Measurements from ENCODE around the gene FYCO1.

FYCO1 gene

DNA sequence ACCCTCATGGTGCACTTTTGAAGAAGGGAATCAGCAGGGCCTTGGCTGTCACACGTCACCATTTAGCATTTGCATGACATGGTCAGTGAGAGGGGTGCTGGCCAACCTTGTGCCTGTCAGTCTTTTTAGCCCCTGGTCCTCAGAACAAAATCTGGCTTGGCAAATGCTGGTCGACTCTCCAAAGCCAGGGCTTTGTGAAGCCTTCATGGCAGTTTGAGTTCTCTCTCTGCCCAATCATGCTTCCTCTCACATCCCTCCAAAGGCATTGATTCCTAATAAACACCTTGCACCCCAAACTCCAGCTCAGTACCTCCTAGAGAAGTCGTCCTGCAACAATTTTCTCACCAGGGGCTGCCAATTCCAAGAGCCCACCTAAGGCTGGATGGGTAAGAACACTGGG lies 89.9 kb downstream of the FYCO1 start:
- Histone ChIP-seq H3K18ac (ENCODE audit: low read length) (no peak overlapping the region), H3K36me3 (ENCODE audit: control insufficient read depth in 1 of 2, insufficient read depth in 2 of 2, low read length in 2 of 2) (no peaks in the 10 kb centered on the region), H2BK5ac (ENCODE audit: low read depth, low read length, poor library complexity) (no peak overlapping the region), H3K27me3 (ENCODE audit: insufficient read depth, low read length) (no peaks in the 10 kb centered on the region), H3K79me1 (ENCODE audit: low read length) (no peaks in the 10 kb centered on the region), H3K23ac (ENCODE audit: low read length) (no peak overlapping the region), H3K14ac (ENCODE audit: low read length) (no peak overlapping the region), H3K4me1 (ENCODE audit: control insufficient read depth in 1 of 2, insufficient read depth in 2 of 2, low read length in 2 of 2) (peaks cover 0 to 3% of the 10 kb centered on the region in 2 experiments), H3K4ac (ENCODE audit: low read depth, low read length) (no peak overlapping the region), H3K9ac (ENCODE audit: low read length) (no peak overlapping the region), H4K12ac (ENCODE audit: low read depth, low read length) (no peak overlapping the region), H3K9me3 (ENCODE audit: insufficient read depth, low read depth, low read length) (peaks cover 4% of the 10 kb centered on the region), H3K79me2 (ENCODE audit: control insufficient read depth, insufficient read depth, low read length, poor library complexity) (no peaks in the 10 kb centered on the region), H4K8ac (ENCODE audit: low read depth, low read length) (no peak overlapping the region), H3K27ac (ENCODE audit: low read depth, low read length) (no peak overlapping the region), H4K91ac (ENCODE audit: low read depth, low read length) (no peak overlapping the region), H3K4me3 (ENCODE audit: low read depth, low read length) (no peak overlapping the region), H2AFZ (ENCODE audit: insufficient read depth, low read length, poor library complexity) (no peak overlapping the region), H2BK12ac (ENCODE audit: low read length) (no peak overlapping the region), H2BK120ac (ENCODE audit: insufficient read depth, low read length, poor library complexity) (no peak overlapping the region), H3K4me2 (ENCODE audit: low read length) (no peak overlapping the region), H2AK5ac (ENCODE audit: low read length) (no peak overlapping the region)
- no CpG with 5 or more reads among the region's 3 CpGs for WGBS (ENCODE audit: extremely low coverage, insufficient coverage, insufficient read length)
- DNase-seq, result no peak

DNA sequence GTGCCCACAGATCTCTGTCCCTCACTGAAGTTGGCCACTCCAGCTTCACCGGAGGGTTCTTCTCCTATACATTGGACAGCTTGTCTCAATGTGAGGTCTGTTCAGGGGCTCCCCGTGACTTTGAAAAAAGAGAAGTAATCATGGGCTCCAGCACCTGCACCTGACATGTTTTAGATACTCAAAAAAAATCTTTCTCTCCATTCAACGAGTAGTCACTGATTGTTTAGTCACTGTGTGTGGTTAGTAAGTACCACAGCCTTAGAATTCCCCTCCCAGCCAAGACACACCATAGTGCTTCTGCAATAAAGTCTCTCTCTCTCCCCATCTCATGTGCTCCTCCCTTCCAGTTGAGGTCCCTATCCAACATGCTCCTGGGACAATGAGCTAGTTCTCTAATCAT lies 90.7 kb downstream of the FYCO1 start:
- no peak overlapping the region for H2AK5ac ChIP-seq (ENCODE audit: low read length)
- no peak overlapping the region for H3K14ac ChIP-seq (ENCODE audit: low read length)
- H2BK120ac ChIP-seq (ENCODE audit: insufficient read depth, low read length, poor library complexity), result no peak overlapping the region
- H3K27me3 ChIP-seq (ENCODE audit: insufficient read depth, low read length), result no peaks in the 10 kb centered on the region
- H3K4me3 ChIP-seq (ENCODE audit: low read depth, low read length), result no peak overlapping the region
- H2AFZ ChIP-seq (ENCODE audit: insufficient read depth, low read length, poor library complexity), result no peak overlapping the region
- no peak overlapping the region for H3K18ac ChIP-seq (ENCODE audit: low read length)
- H3K4me2 ChIP-seq (ENCODE audit: low read length), result no peak overlapping the region
- H4K8ac ChIP-seq (ENCODE audit: low read depth, low read length), result no peak overlapping the region
- H2BK5ac ChIP-seq (ENCODE audit: low read depth, low read length, poor library complexity), result no peak overlapping the region
- H4K91ac ChIP-seq (ENCODE audit: low read depth, low read length), result no peak overlapping the region
- H3K23ac ChIP-seq (ENCODE audit: low read length), result no peak overlapping the region
- H3K9me3 ChIP-seq (ENCODE audit: insufficient read depth, low read depth, low read length), result peaks cover 4% of the 10 kb centered on the region
- no peaks in the 10 kb centered on the region for H3K79me1 ChIP-seq (ENCODE audit: low read length)
- no peak overlapping the region for H3K9ac ChIP-seq (ENCODE audit: low read length)
- no peak overlapping the region for H3K27ac ChIP-seq (ENCODE audit: low read depth, low read length)
- no peaks in the 10 kb centered on the region for H3K36me3 ChIP-seq (ENCODE audit: control insufficient read depth in 1 of 2, insufficient read depth in 2 of 2, low read length in 2 of 2)
- H3K4me1 ChIP-seq (ENCODE audit: control insufficient read depth in 1 of 2, insufficient read depth in 2 of 2, low read length in 2 of 2), result peaks cover 0 to 3% of the 10 kb centered on the region in 2 experiments
- no peak overlapping the region for H4K12ac ChIP-seq (ENCODE audit: low read depth, low read length)
- DNase-seq, result no peak
- no peak overlapping the region for H2BK12ac ChIP-seq (ENCODE audit: low read length)
- no peaks in the 10 kb centered on the region for H3K79me2 ChIP-seq (ENCODE audit: control insufficient read depth, insufficient read depth, low read length, poor library complexity)
- no CpG with 5 or more reads among the region's 3 CpGs for WGBS (ENCODE audit: extremely low coverage, insufficient coverage, insufficient read length)
- no peak overlapping the region for H3K4ac ChIP-seq (ENCODE audit: low read depth, low read length)

DNA sequence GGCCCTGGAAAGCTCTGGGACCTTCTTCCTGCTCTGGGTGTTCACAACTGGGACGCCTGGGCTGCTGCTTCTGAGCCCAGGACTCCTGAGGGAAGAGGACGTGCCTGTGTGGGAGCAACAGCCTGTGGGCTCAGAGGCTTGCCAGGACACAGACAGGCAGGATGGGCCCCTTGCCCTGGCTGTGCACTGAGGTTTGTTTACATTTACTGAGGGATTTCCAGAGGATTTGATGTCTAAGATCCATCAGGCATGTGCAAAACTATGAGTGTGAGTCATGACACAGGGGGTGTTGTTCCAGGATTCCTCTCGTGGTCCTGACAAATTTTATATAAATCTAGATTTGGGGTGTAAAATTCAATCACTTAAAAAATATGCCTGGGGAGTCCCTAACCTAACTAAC lies 98.7 kb downstream of the FYCO1 start:
- DNase-seq, result no peak
- no peak overlapping the region for H2BK5ac ChIP-seq (ENCODE audit: low read depth, low read length, poor library complexity)
- H4K91ac ChIP-seq (ENCODE audit: low read depth, low read length), result no peak overlapping the region
- H3K4me1 ChIP-seq (ENCODE audit: control insufficient read depth in 1 of 2, insufficient read depth in 2 of 2, low read length in 2 of 2), result no peaks in the 10 kb centered on the region
- WGBS (ENCODE audit: extremely low coverage, insufficient coverage, insufficient read length), result no CpG with 5 or more reads among the region's 3 CpGs
- H4K8ac ChIP-seq (ENCODE audit: low read depth, low read length), result no peak overlapping the region
- no peak overlapping the region for H3K4me2 ChIP-seq (ENCODE audit: low read length)
- H4K12ac ChIP-seq (ENCODE audit: low read depth, low read length), result no peak overlapping the region
- H3K9me3 ChIP-seq (ENCODE audit: insufficient read depth, low read depth, low read length), result peaks cover 3% of the 10 kb centered on the region
- no peak overlapping the region for H2AFZ ChIP-seq (ENCODE audit: insufficient read depth, low read length, poor library complexity)
- H3K23ac ChIP-seq (ENCODE audit: low read length), result no peak overlapping the region
- no peak overlapping the region for H3K27ac ChIP-seq (ENCODE audit: low read depth, low read length)
- H2AK5ac ChIP-seq (ENCODE audit: low read length), result no peak overlapping the region
- H3K18ac ChIP-seq (ENCODE audit: low read length), result no peak overlapping the region
- no peak overlapping the region for H3K14ac ChIP-seq (ENCODE audit: low read length)
- H3K79me1 ChIP-seq (ENCODE audit: low read length), result no peaks in the 10 kb centered on the region
- no peak overlapping the region for H2BK120ac ChIP-seq (ENCODE audit: insufficient read depth, low read length, poor library complexity)
- H3K4me3 ChIP-seq (ENCODE audit: low read depth, low read length), result no peak overlapping the region
- no peaks in the 10 kb centered on the region for H3K36me3 ChIP-seq (ENCODE audit: control insufficient read depth in 1 of 2, insufficient read depth in 2 of 2, low read length in 2 of 2)
- no peak overlapping the region for H3K4ac ChIP-seq (ENCODE audit: low read depth, low read length)
- no peak overlapping the region for H2BK12ac ChIP-seq (ENCODE audit: low read length)
- no peaks in the 10 kb centered on the region for H3K27me3 ChIP-seq (ENCODE audit: insufficient read depth, low read length)
- H3K9ac ChIP-seq (ENCODE audit: low read length), result no peak overlapping the region
- no peaks in the 10 kb centered on the region for H3K79me2 ChIP-seq (ENCODE audit: control insufficient read depth, insufficient read depth, low read length, poor library complexity)

DNA sequence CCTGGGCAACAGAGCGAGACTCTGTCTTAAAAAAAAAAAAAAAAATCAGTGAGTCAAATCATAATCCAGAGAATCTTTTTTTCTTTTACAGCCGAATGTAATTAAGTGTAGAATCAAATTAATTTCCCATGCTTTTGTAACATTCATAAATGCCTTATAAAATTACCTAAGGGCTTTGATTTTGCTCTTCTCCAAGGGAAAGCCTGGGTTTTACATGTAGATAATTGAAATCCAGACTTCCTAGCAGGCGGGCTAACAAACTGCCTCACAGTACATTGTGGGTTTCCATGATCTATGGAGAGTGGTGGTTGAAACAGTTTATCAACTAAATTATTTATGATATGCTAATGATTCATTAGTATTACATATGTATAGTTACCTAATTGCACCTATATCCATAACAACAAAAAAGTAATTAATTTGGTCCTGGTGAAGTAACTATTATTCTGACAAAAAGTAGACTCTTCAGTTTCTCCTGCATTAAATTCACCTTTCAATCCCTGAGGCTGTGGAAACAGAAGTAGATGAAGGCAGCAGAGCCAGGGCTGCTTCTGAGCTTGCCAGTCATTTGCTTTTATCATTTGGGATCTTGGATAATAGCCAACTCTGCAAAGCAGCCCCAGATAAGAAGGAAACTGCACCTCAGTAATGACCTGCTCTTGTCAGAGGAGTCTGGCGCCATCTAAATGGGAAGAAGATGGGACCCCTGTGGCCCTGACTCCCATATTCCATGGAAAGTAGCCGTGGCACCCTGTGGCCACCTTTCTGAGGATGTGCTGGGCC lies 99.7 kb downstream of the FYCO1 start:
- H3K9me3 ChIP-seq (ENCODE audit: insufficient read depth, low read depth, low read length), result peaks cover 2% of the 10 kb centered on the region
- no peak overlapping the region for H3K4ac ChIP-seq (ENCODE audit: low read depth, low read length)
- no peak for DNase-seq
- no CpG with 5 or more reads among the region's 5 CpGs for WGBS (ENCODE audit: extremely low coverage, insufficient coverage, insufficient read length)
- no peaks in the 10 kb centered on the region for H3K4me1 ChIP-seq (ENCODE audit: control insufficient read depth in 1 of 2, insufficient read depth in 2 of 2, low read length in 2 of 2)
- no peak overlapping the region for H4K91ac ChIP-seq (ENCODE audit: low read depth, low read length)
- H2BK12ac ChIP-seq (ENCODE audit: low read length), result no peak overlapping the region
- no peak overlapping the region for H3K4me3 ChIP-seq (ENCODE audit: low read depth, low read length)
- H3K79me1 ChIP-seq (ENCODE audit: low read length), result no peaks in the 10 kb centered on the region
- H2BK120ac ChIP-seq (ENCODE audit: insufficient read depth, low read length, poor library complexity), result no peak overlapping the region
- H3K23ac ChIP-seq (ENCODE audit: low read length), result no peak overlapping the region
- no peaks in the 10 kb centered on the region for H3K36me3 ChIP-seq (ENCODE audit: control insufficient read depth in 1 of 2, insufficient read depth in 2 of 2, low read length in 2 of 2)
- no peaks in the 10 kb centered on the region for H3K27me3 ChIP-seq (ENCODE audit: insufficient read depth, low read length)
- no peak overlapping the region for H2AK5ac ChIP-seq (ENCODE audit: low read length)
- H3K9ac ChIP-seq (ENCODE audit: low read length), result no peak overlapping the region
- no peak overlapping the region for H3K27ac ChIP-seq (ENCODE audit: low read depth, low read length)
- H3K4me2 ChIP-seq (ENCODE audit: low read length), result no peak overlapping the region
- H3K18ac ChIP-seq (ENCODE audit: low read length), result no peak overlapping the region
- no peak overlapping the region for H2AFZ ChIP-seq (ENCODE audit: insufficient read depth, low read length, poor library complexity)
- H4K12ac ChIP-seq (ENCODE audit: low read depth, low read length), result no peak overlapping the region
- H3K14ac ChIP-seq (ENCODE audit: low read length), result no peak overlapping the region
- H4K8ac ChIP-seq (ENCODE audit: low read depth, low read length), result no peak overlapping the region
- H2BK5ac ChIP-seq (ENCODE audit: low read depth, low read length, poor library complexity), result no peak overlapping the region
- H3K79me2 ChIP-seq (ENCODE audit: control insufficient read depth, insufficient read depth, low read length, poor library complexity), result no peaks in the 10 kb centered on the region

All from trophoblast cell (in vitro differentiated cells and primary cell).